SK-N-SH (cell line): ENCODE results near the gene MARCKSL1. TPM values are rescaled to one million over a fixed set of nuclear protein-coding genes. Genes with fewer than 3 reads are reported as not detected.

ENCODE experiments used
- CTCF ChIA-PET: fragments of 300-600, 350-600 bp; formaldehyde crosslinking; extraction: SDS; loops from one replicate; lab custom pipeline; 2021; lab: Yijun Ruan, JAX
- POLR2A ChIA-PET: fragments of 350-600 bp; sonication (Branson Sonifier 250); formaldehyde crosslinking; extraction: SDS; loops from one replicate; lab custom pipeline; 2020; ENCODE audit warnings: antibody characterized with exemption, inconsistent platforms; lab: Yijun Ruan, JAX
- DNase-seq: peaks from one replicate; pipeline ENCODE4 v3.0.0; 2012
- H2AFZ ChIP-seq: fragments of 200-600 bp; sonication (generic); 2 replicates; pipeline ENCODE4 v1.8.1; 2016; ENCODE audit warnings: antibody characterized with exemption, mild to moderate bottlenecking, low read depth
- H3F3A ChIP-seq: fragments of 200-600 bp; sonication (generic); replicated peaks from 2 replicates; pipeline ENCODE3; 2016; ENCODE audit warnings: antibody characterized with exemption, mild to moderate bottlenecking; ENCODE audit not compliant: insufficient read depth
- H3K27ac ChIP-seq, 2 experiments: fragments of 200-500 bp in 1 of 2; fragments of 200-600 bp in 1 of 2; sonication (Bioruptor generic) in 1 of 2; sonication (generic), shearing (Covaris generic) in 1 of 2; 2 replicates each; pipeline versions ENCODE4 v1.5.1 to v1.6.1; 2014 to 2016; ENCODE audit warnings: low read depth in 2 of 2, inconsistent platforms in 1 of 2, low read length in 1 of 2, mild to moderate bottlenecking in 1 of 2, mixed read lengths in 1 of 2
- H3K27me3 ChIP-seq: fragments of 200-600 bp; sonication (generic), shearing (Covaris generic); 2 replicates; pipeline ENCODE4 v1.6.1; 2016; ENCODE audit warnings: mixed run types; ENCODE audit not compliant: insufficient read depth
- H3K36me3 ChIP-seq, 2 experiments: fragments of 200-500 bp in 1 of 2; fragments of 200-600 bp in 1 of 2; sonication (Bioruptor generic) in 1 of 2; sonication (generic) in 1 of 2; replicated peaks in 1 of 2; 2 replicates each; pipeline versions ENCODE3 to v1.5.1; 2014 to 2016; ENCODE audit warnings: low read length in 1 of 2, mild to moderate bottlenecking in 1 of 2; ENCODE audit not compliant: insufficient read depth in 2 of 2, control insufficient read depth in 1 of 2
- H3K4me1 ChIP-seq, 2 experiments: fragments of 200-500 bp in 1 of 2; fragments of 200-600 bp in 1 of 2; sonication (Bioruptor generic) in 1 of 2; sonication (generic), shearing (Covaris generic) in 1 of 2; 2 replicates each; pipeline versions ENCODE4 v1.5.1 to v1.6.1; 2014 to 2016; ENCODE audit warnings: low read depth in 1 of 2, low read length in 1 of 2, mixed run types in 1 of 2; ENCODE audit not compliant: insufficient read depth in 2 of 2, control insufficient read depth in 1 of 2
- H3K4me2 ChIP-seq: fragments of 200-600 bp; sonication (generic), shearing (Covaris generic); 2 replicates; pipeline ENCODE4 v1.6.1; 2017; ENCODE audit warnings: mixed run types
- H3K4me3 ChIP-seq, 2 experiments: fragments of 200-500 bp in 1 of 2; fragments of 200-600 bp in 1 of 2; sonication (Bioruptor generic) in 1 of 2; sonication (generic), shearing (Covaris generic) in 1 of 2; 2 replicates each; pipeline versions ENCODE4 v1.5.1 to v1.8.1; 2014 to 2016; ENCODE audit warnings: low read depth in 2 of 2, inconsistent platforms in 1 of 2, low read length in 1 of 2, mild to moderate bottlenecking in 1 of 2, mixed read lengths in 1 of 2, moderate library complexity in 1 of 2
- H3K79me2 ChIP-seq: fragments of 200-600 bp; sonication (generic); 2 replicates; pipeline ENCODE4 v1.8.1; 2017; ENCODE audit warnings: mild to moderate bottlenecking; ENCODE audit not compliant: insufficient read depth
- H3K9ac ChIP-seq: fragments of 200-600 bp; sonication (generic); 2 replicates; pipeline ENCODE4 v1.6.1; 2017; ENCODE audit warnings: mixed run types
- H3K9me2 ChIP-seq: fragments of 200-600 bp; sonication (generic); 2 replicates; pipeline ENCODE4 v1.6.1; 2017; ENCODE audit warnings: mixed run types
- H3K9me3 ChIP-seq: fragments of 200-600 bp; sonication (generic); 2 replicates; pipeline ENCODE4 v1.6.1; 2017; ENCODE audit warnings: mixed run types, mild to moderate bottlenecking, moderate library complexity
- H4K20me1 ChIP-seq: fragments of 200-600 bp; sonication (generic); 2 replicates; pipeline ENCODE4 v1.6.1; 2017; ENCODE audit warnings: mild to moderate bottlenecking, mixed run types; ENCODE audit not compliant: insufficient read depth
- CTCF ChIP-seq: fragments of 200-600 bp; sonication (generic); IDR thresholded peaks from 2 replicates; pipeline ENCODE4 v1.6.1; 2017; ENCODE audit warnings: antibody characterized with exemption, mild to moderate bottlenecking, moderate library complexity
- ELF1 ChIP-seq: IDR thresholded peaks from 2 replicates; pipeline ENCODE4 v1.4.0; 2012
- EP300 ChIP-seq, 2 experiments: IDR thresholded peaks; 2 replicates each; pipeline versions ENCODE4 v1.4.0 to v1.6.1; 2012; ENCODE audit warnings: borderline replicate concordance in 1 of 2, low read depth in 1 of 2, low read length in 1 of 2
- FOSL2 ChIP-seq: IDR thresholded peaks from 2 replicates; pipeline ENCODE4 v1.4.0; 2012; ENCODE audit warnings: low read depth, mild to moderate bottlenecking, moderate library complexity, borderline replicate concordance
- FOXM1 ChIP-seq: IDR thresholded peaks from 2 replicates; pipeline ENCODE4 v1.4.0; 2012; ENCODE audit warnings: low read depth, mild to moderate bottlenecking
- IRF3 ChIP-seq: fragments of 150-350 bp; IDR thresholded peaks from 2 replicates; pipeline ENCODE4 v1.6.1; 2016; ENCODE audit warnings: mild to moderate bottlenecking, low read depth, low read length
- MEF2A ChIP-seq: IDR thresholded peaks from 2 replicates; pipeline ENCODE4 v1.4.0; 2012; ENCODE audit warnings: low read depth, borderline replicate concordance
- NRF1 ChIP-seq: IDR thresholded peaks from 2 replicates; pipeline ENCODE4 v1.6.1; 2012; ENCODE audit warnings: low read depth, mild to moderate bottlenecking, low read length
- PBX3 ChIP-seq: IDR thresholded peaks from 2 replicates; pipeline ENCODE4; 2012
- RAD21 ChIP-seq: IDR thresholded peaks from 2 replicates; pipeline ENCODE4 v1.6.1; 2012; ENCODE audit warnings: mild to moderate bottlenecking, low read length
- RCOR1 ChIP-seq: fragments of 150-350 bp; IDR thresholded peaks from 2 replicates; pipeline ENCODE4 v1.6.1; 2017; ENCODE audit warnings: antibody characterized with exemption, low read length
- RFX5 ChIP-seq: IDR thresholded peaks from 2 replicates; pipeline ENCODE4 v1.6.1; 2012; ENCODE audit warnings: mild to moderate bottlenecking, improper control_type of control experiment, low read length
- RXRA ChIP-seq: IDR thresholded peaks from 2 replicates; pipeline ENCODE4 v1.4.0; 2012; ENCODE audit warnings: low read depth, mild to moderate bottlenecking, borderline replicate concordance
- SMC3 ChIP-seq: IDR thresholded peaks from 2 replicates; pipeline ENCODE4 v1.6.1; 2012; ENCODE audit warnings: low read depth, low read length, improper control_type of control experiment
- TCF12 ChIP-seq: IDR thresholded peaks from 2 replicates; pipeline ENCODE4 v1.4.0; 2012
- TEAD4 ChIP-seq: IDR thresholded peaks from 2 replicates; pipeline ENCODE4 v1.4.0; 2012; ENCODE audit warnings: mild to moderate bottlenecking, borderline replicate concordance; ENCODE audit not compliant: insufficient read depth
- USF2 ChIP-seq: fragments of 150-350 bp; IDR thresholded peaks from 2 replicates; pipeline ENCODE4 v1.6.1; 2017; ENCODE audit warnings: antibody characterized with exemption, low read length, low read depth, borderline replicate concordance
- YY1 ChIP-seq: IDR thresholded peaks from 2 replicates; pipeline ENCODE4 v1.4.0; 2012; ENCODE audit warnings: low read depth, mild to moderate bottlenecking
- WGBS: methylation state at CpG from one replicate; pipeline ENCODE4 v1.1.6; 2017; ENCODE audit warnings: low lambda C conversion rate; 5-methylcytosine and 5-hydroxymethylcytosine counted together
- polyA plus RNA-seq, 3 experiments: library from polyadenylated mRNA; depleted of rRNA; stranded (reverse); fragments of >200 nt; gene quantifications; 2 replicates each; pipeline ENCODE4 v1.2.3, GENCODE V29; 2012

The MARCKSL1 gene
- polyA plus RNA-seq, 1 of the 3 experiments (the other 2 are of a cell fraction) = 275 TPM

- 92% methylated on average over 3 of the region's 3 CpGs for WGBS
- no peaks in the 10 kb centered on the region for H3K27me3 ChIP-seq
- H3K79me2 ChIP-seq = peaks cover 82% of the 10 kb centered on the region
- H3K9me2 ChIP-seq = no peaks in the 10 kb centered on the region
- H3K4me1 ChIP-seq = peaks cover 0 to 3% of the 10 kb centered on the region in 2 experiments; a peak in 1 of 4 replicates
- H2AFZ ChIP-seq = no peak overlapping the region
- no peak overlapping the region for H3K27ac ChIP-seq
- no peak overlapping the region for H3K4me2 ChIP-seq
- POLR2A ChIA-PET = no interaction called here
- DNase-seq = no peak
- H3K9ac ChIP-seq = no peak overlapping the region
- no peak overlapping the region for H3K4me3 ChIP-seq
- peaks cover 6% of the 10 kb centered on the region; the same call in 1 of the 2 replicates for H3K9me3 ChIP-seq
- CTCF ChIA-PET = interaction anchor here (0.7 to 1.5 kb wide), 3 partner anchors 12 to 89 kb away, joined by 3 read pairs; no protein-coding TSS in a partner anchor
- no peaks in the 10 kb centered on the region for H3F3A ChIP-seq
- H4K20me1 ChIP-seq = peaks cover 5% of the 10 kb centered on the region; the same call in 1 of the 2 replicates
- H3K36me3 ChIP-seq = peaks cover 11 to 49% of the 10 kb centered on the region in 2 experiments
- TF ChIP-seq NRF1 (no peak), RFX5 (no peak), YY1 (no peak), EP300 (IDR thresholded peaks at IDR 0.05; ENCODE audit: borderline replicate concordance in 1 of 2, low read depth in 1 of 2, low read length in 1 of 2) (no peak), IRF3 (no peak), FOXM1 (no peak), CTCF (no peak), MEF2A (no peak), RXRA (no peak), RAD21 (no peak), PBX3 (no peak), ELF1 (no peak), RCOR1 (no peak), SMC3 (no peak), TEAD4 (no peak), TCF12 (no peak), USF2 (no peak), FOSL2 (no peak)
Observed at GRCh38 chr1:32303997-32304622, 31.9 kb downstream of the MARCKSL1 start.
